GM18505 (cell line): ENCODE measurements around the gene STXBP5L.
"Not testable (repeated sequence)": the region's sequence is repeated elsewhere in the genome, so short reads cannot be mapped to it uniquely, and the experiment has no call there.

ENCODE experiments used
- ATAC-seq: cut with Tn5 transposase; IDR thresholded peaks from one replicate; pipeline ENCODE4 v1.9.1; 2021; ENCODE audit not compliant: unreplicated experiment
- POLR2A ChIP-seq: IDR thresholded peaks from 4 replicates; pipeline ENCODE4 v1.6.1; 2011; ENCODE audit warnings: borderline replicate concordance; ENCODE audit not compliant: insufficient read depth, insufficient read length; ENCODE audit errors: extremely low read depth

STXBP5L gene

GRCh38 chr3:121096953-121097352 is 188.9 kb downstream of the STXBP5L start:
- no peak for ATAC-seq
- no peak for TF ChIP-seq POLR2A

- not testable (repeated sequence) for ATAC-seq
These were observed 203.1 kb downstream of the STXBP5L start for GRCh38 chr3:121111086-121111485.

GRCh38 chr3:121111914-121112612 is 204.1 kb downstream of the STXBP5L start:
- no peak for ATAC-seq
- TF ChIP-seq POLR2A, result no peak

GRCh38 chr3:121126033-121126706 is 218.2 kb downstream of the STXBP5L start:
- no peak for TF ChIP-seq POLR2A
- no peak for ATAC-seq

GRCh38 chr3:121126707-121127035 is 218.7 kb downstream of the STXBP5L start:
- no peak for TF ChIP-seq POLR2A
- ATAC-seq, result no peak

GRCh38 chr3:121152573-121152972 is 244.6 kb downstream of the STXBP5L start:
- no peak for TF ChIP-seq POLR2A
- ATAC-seq, result no peak

GRCh38 chr3:121153851-121154250 is 245.8 kb downstream of the STXBP5L start:
- ATAC-seq, result no peak
- TF ChIP-seq POLR2A, result no peak

- no peak for ATAC-seq
- TF ChIP-seq POLR2A, result no peak
These were observed 247.0 kb downstream of the STXBP5L start for GRCh38 chr3:121155028-121155427.

- no peak for TF ChIP-seq POLR2A
- ATAC-seq, result no peak
These were observed 257.4 kb downstream of the STXBP5L start for GRCh38 chr3:121165397-121165837.

- no peak for ATAC-seq
- no peak for TF ChIP-seq POLR2A
These were observed 259.6 kb downstream of the STXBP5L start for GRCh38 chr3:121167374-121168139.

- ATAC-seq, result no peak
- TF ChIP-seq POLR2A, result no peak
These were observed 267.1 kb downstream of the STXBP5L start for GRCh38 chr3:121175083-121175482.

GRCh38 chr3:121190626-121191025 is 282.6 kb downstream of the STXBP5L start:
- not testable (repeated sequence) for ATAC-seq

- no peak for TF ChIP-seq POLR2A
- no peak for ATAC-seq
These were observed 294.6 kb downstream of the STXBP5L start for GRCh38 chr3:121202573-121202972.

GRCh38 chr3:121223116-121223515 is 315.1 kb downstream of the STXBP5L start:
- ATAC-seq, result no peak
- no peak for TF ChIP-seq POLR2A

GRCh38 chr3:121228971-121229370 is 321.0 kb downstream of the STXBP5L start:
- TF ChIP-seq POLR2A, result no peak
- no peak for ATAC-seq

GRCh38 chr3:121230194-121230593 is 322.2 kb downstream of the STXBP5L start:
- not testable (repeated sequence) for ATAC-seq
